NCI-H510A (cell line): ENCODE data around the gene ZNF565.
"Not testable (repeated sequence)": the region's sequence is repeated elsewhere in the genome, so short reads cannot be mapped to it uniquely, and the experiment has no call there.

Source experiments
- DNase-seq: peaks from one replicate; lab custom pipeline; 2025; lab: John Stamatoyannopoulos, UW

The ZNF565 gene

DNA sequence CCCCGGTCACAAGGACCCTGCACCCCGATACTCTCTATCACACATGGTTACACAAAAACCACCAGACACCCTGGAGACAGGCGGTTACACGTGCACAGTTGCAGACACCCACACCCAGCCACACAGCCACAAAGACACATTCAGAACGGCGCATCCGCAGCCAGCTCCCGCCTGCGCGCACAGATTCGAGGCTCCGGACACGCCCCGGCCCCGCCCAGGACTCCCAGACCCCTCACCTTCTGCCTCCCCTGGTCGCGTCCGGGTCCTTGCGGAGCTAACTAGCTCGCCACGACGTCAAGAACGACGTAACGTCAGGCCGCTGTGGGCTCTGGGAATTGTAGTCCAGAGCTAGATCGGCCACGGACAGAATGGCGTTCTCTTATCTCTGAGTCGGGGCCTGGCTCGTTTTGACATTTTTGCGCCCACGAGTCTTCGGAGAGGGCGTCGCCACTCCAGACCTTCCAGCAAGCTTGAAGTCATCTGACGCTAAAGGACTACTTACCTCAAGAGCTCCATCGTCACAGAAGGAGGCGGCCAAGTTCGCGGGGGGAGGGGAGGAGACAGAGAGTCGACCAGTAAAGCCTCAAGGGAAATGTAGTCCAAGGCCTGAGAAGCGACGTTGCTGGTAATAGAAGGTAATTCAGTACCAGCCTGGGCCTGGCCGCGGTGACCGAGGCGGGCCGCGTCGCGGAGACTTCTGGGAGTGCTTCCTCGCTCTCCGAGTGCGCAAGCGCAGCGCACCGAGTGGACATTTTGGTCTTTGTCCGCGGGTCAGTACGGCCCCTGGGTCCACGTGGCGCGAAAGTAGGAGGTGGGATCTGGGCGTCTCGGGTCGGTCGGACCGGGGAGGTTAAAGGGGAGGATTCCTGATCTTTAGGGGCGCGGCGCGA, at the start of gene ZNF565, which contains the start of gene ZNF146:
Gene ZNF565, minus strand, starts transcription at position 280 of the 890 bp plus-strand sequence. CDS start 12,680 bp downstream, outside the sequence.
Gene ZNF146, plus strand, starts transcription at position 721 of the 890 bp plus-strand sequence. CDS start 21,335 bp downstream, outside the sequence.
- DNase-seq, result peak; percentile 98

- DNase-seq, result no peak
Observed at GRCh38 chr19:36259211-36259610, 44.7 kb upstream of the ZNF565 start.

DNA sequence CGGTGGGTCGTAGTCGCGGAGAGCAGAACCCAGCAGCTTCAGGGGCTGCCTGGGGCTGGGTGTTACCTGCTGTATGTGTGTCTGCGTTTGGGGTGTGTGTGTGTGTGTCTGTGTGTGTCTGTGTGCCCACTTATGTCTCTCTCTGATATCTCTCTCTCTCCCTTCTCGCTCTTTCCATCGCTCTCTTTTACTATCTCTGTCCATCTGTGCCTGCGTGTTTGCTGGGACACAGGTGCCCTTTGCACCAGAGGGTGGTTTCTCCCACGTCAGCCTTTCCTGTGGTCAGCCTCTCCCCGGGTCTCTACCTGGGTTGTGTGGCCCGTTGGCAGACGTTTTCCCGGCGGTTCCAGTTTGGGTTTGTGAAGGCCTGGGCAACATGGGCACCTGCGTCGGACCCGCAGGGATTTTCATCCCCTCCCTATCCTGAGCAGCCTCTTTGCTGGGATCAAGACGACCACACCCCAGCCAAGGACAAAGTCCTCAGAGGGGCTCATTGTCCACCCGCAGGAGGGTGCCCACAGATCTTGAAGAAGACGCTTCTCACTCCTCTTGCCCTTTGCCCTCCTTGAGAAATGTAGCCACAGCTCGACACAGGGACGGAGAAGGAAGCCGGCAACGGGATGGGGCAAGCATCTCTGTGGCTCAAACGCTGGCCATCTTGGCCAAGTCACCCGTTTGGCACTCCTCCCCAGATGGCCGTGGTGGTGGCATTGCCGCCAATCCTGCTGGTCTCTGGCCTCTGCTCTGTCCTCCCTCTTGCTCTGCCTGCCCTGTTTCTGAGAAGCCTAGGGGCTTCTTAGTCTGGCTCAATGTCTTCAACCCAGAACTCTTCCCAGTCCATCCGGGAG, 43.8 kb upstream of the ZNF565 start:
- DNase-seq, result no peak

DNA sequence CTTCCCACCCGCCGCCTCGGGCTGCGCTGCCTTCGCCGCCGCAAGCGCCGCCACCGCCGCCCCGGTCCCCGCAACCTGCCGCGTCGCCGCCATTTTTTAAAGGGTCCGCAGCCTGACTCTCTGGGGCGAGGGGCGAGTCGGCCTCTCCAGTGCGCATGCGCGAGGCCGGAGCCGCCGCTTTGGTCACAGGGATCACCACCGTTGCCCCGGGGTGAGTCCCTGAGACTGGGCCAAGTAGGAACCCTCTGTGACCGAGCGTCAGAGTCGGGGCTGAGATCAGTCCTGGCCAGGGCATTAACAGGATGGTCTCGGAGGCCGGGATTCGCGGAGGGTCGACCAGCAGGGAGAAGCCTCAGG, 43.0 kb upstream of the ZNF565 start:
- DNase-seq, result no peak

DNA sequence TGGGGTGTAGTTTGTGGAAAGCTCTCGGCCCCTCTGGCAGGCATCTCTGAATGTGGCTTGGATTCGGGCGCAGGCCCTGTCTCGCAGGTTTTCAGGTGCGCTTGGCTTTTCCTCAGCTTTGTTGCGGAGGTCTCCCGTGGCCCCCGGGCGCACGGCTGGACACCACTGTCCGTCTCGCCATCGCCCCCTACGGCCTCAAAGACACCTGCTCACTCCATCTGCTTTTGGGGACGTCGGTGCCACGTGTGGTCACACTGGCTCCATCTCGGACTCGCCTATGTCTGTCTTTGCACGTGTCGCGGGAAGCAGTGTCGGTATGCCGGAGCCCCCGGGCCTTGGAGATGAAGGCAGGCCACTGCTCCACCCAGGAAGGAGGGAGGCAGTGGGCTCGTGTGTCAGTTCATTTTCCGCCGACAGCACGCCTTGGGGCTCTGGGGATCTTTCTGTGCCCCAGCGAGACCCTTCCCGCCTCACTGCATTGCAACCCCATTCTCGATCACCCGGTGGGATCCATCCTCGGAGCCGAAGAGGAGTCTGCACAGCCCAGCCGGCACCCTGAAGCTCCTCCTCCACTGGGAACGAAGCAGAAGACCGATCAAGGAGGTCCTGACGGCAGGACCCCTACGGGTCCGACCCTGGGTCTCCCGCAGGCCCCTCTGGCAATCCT, 42.5 kb upstream of the ZNF565 start:
- DNase-seq, result no peak

DNA sequence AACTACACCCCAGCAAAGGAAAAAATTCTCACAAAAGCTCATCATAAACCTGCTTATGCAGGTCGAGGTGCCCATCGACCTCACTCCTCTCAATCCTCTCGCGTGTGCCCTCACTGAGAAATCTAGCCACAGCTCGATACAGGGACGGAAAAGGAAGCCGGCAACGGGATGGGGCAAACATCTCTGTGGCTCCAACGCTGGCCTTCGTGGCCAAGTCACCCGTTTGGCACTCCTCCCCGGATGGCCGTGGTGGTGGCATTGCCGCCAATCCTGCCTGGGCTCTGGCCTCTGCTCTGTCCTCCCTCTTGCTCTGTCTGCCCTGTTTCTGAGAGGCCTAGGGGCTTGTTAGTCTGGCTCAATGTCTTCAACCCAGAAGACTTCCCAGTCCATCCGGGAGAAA, 41.6 kb upstream of the ZNF565 start:
- no peak for DNase-seq

- no peak for DNase-seq
Observed at GRCh38 chr19:36255316-36255715, 40.9 kb upstream of the ZNF565 start.

GRCh38 chr19:36254848-36255247, 40.4 kb upstream of the ZNF565 start:
- DNase-seq, result no peak

GRCh38 chr19:36252047-36252446, 37.6 kb upstream of the ZNF565 start:
- DNase-seq, result no peak

DNA sequence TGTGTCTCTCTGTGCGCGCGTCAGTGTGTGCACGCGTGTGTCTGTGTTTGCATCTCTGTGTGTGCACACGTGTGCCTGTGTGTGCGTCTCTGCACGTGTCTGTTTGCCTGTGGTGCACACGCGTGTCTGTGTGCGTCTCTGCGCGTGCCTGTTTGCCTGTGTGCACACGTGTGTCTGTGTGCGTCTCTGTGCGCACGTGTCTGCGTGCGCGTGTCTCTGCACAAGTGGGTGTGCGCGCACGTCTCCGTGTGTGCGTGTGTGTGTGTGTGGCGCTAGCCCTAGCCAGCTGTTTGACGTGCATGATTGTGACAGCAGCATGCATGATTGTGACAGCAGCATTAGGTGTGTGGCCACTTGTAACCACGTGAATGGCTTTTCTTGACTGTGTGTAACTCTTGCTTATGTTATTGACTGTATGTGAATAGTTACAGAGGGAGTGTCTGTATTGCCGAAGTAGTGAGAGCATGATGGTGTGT, 31.6 kb upstream of the ZNF565 start:
- no peak for DNase-seq

DNA sequence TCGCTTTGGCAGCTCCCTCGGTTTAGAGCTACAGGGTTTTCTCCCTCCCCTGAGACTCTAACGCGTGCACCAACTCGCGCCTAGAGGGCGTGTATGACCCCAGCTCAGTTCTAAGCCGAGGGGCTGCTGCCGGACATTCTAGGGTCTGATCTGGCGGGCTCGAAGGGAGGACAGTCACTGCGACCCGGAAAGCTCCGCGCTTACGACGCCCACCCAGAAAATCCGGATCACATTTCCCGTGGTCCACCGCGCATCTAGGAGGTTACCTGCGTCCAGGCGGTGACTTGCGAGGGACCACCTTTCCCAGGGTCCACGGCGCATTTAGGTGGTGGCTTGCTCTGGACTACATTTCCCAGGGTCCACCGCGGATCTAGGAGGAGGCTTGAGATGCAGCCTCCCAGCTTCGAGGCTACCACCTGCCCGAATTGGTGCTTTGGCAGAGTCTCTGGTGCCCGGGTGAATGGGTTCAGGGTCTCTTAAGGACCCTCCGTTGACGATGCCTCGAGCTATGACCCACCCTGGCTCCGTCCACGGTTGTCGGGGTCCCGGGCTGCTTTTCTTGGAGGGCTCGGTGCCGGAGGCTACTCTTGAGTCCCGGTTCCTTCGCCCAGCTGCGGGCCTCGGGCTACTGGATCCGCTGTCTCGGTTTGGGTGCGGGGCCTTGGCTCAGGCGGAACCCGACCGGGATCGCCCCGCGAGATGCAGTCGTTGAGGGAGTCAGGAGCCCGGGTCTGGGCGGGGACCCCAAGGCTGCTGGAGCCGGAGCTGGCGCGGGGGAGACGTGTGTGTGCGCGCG, 30.9 kb upstream of the ZNF565 start:
- DNase-seq, result no peak

- DNase-seq, result no peak
Observed at GRCh38 chr19:36244066-36244465, 29.6 kb upstream of the ZNF565 start.

DNA sequence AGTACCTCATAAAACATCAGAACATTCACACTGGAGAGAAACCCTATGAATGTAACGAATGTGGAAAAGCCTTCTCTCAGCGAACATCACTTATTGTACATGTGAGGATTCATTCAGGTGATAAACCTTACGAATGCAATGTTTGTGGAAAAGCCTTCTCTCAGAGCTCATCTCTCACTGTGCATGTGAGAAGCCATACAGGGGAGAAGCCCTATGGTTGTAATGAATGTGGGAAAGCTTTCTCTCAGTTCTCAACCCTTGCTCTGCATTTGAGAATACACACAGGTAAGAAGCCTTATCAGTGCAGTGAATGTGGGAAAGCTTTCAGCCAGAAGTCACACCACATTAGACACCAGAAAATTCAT, 22.5 kb upstream of the ZNF565 start:
- no peak for DNase-seq

DNA sequence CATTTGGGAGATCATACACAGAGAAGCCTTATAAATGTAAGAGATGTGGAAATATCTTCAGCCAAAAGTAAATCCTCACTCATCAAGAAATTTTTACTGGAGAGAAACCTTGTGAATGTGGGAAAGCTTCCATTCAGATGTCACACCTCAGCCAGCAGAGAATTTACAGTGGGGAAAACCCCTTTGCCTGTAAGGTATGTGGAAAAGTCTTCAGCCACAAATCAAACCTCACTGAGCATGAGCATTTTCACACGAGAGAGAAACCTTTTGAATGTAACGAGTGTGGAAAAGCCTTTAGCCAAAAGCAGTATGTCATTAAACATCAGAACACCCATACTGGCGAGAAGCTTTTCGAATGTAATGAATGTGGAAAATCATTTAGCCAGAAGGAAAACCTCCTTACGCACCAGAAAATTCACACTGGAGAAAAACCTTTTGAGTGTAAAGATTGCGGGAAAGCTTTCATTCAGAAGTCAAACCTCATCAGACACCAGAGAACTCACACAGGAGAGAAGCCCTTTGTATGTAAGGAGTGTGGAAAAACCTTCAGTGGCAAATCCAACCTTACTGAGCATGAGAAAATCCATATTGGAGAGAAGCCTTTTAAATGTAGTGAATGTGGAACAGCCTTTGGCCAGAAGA, 22.0 kb upstream of the ZNF565 start:
- DNase-seq, result no peak

- not testable (repeated sequence) for DNase-seq
Observed at GRCh38 chr19:36233626-36234025, 19.2 kb upstream of the ZNF565 start.

DNA sequence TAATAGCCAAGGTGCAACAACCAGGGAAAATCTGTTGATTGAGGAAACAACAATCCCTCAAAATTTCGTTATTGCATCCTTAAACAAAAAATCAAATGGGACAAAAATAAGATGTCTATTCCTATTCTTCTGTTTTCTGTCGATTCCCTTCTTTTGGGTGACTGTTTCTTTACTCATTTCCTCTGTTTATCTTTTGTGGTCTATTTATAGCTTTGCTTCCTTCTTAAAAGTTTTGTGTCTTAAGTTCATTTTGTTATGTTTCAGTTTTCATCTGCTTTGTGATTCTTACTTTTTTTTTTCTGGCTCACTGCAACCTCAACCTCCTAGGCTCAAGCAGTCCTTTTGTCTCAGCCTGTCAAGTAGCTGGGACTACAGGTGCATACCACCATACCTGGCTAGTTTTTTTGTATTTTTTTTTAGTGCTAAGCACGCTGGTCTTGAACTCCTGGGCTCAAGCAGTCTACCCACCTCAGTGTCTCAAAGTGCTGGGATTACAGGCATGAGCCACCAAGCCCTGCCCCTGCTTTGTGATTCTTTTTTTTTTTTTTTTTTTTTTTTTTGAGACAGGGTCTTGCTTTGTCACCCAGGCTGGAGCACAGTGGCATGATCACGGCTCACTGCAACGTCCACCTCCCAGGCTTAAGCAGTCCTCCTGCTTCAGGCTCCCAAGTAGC, 10.9 kb upstream of the ZNF565 start:
- DNase-seq, result no peak

- no peak for DNase-seq
Observed at GRCh38 chr19:36222503-36222902, 8.0 kb upstream of the ZNF565 start.

DNA sequence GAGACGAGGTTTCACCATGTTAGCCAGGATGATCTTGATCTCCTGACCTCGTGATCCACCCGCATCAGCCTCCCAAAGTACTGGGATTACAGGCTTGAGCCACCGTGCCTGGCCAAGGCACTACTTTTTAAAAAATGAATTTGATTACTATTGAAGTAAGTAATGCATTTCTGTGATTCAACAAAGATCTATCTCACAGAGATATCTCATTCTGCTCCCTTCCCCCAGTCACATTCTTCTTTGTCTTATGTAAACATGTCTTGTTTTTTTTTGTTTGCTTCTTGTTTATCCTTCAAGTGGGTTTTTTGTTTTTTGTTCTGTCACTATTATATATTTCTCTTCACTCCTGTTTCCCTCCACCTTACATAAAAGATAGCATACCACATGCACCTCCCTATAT, 7.0 kb upstream of the ZNF565 start:
- no peak for DNase-seq

DNA sequence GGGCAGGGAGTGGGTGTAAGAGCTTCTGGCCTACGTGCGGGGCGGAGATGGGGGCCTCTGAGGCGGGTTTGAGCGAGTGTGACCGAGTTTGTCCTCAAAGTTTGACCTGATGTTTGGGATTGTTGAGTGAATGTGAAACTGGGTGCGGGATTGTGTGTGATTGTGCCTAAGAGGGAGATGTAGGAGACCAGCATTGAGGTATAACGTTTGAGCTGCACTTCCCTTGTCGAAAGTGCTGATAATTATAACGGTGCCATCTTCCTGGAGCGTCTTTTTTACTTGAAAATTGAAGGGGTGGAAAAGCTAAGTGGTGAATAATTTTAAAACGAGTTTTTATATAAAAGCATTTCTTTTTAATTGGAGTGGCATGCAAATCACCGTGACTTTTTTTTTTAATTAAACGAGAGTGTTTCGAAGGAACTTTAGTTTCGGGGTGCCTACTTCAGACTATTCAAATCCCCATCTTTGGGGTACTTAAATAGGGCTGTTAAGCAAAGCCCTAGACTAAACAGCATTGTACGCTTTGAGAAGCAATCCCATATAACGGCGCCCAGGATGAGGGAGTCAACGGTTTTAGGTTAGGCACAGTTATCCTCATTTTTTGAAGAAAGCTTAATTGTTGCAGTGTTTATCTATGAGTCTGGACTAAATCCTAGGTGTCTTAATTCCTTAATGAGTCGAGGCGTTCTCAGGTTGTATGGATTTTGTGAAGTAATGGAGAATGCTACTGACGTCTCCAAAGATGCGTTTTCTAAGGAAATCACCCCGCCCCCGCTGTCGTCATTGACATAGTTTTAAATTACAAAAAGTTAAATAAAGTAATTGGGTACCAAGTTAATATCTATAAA, 1.0 kb upstream of the ZNF565 start:
- no peak for DNase-seq
